ELR (cell line): ENCODE results near the gene PXK.

Experiments
- DNase-seq: peaks from one replicate; pipeline ENCODE4 v3.0.0-alpha.2; 2015; ENCODE audit warnings: low read depth

The PXK gene

GRCh38 chr3:58466899-58467563 lies 134.3 kb downstream of the PXK start:
- no peak for DNase-seq

- DNase-seq = no peak
These were observed 136.4 kb downstream of the PXK start for GRCh38 chr3:58469096-58469495.

GRCh38 chr3:58470363-58471024 lies 137.8 kb downstream of the PXK start:
- DNase-seq = no peak

GRCh38 chr3:58471025-58471887 lies 138.6 kb downstream of the PXK start:
- peak; percentile 79 for DNase-seq

DNA sequence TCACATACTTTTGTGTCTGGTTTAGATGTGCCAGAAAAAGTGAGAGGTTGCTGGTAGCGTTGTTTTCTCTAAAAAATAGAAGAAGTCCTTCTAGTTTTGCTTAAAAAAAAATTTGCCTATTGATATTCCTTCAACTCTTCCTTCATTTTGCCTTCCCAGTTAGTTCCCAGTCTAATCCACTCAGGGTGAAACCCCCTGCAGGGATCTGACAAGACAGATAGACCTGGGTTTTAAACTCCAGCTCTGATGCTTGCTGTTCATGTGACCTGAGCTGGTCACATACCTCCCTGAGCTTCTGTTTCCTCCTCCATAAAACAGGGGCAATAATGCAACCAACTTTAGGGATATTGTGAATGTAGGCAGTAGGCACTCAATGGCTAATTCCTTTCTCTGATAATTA lies 140.6 kb downstream of the PXK start:
- DNase-seq = no peak

DNA sequence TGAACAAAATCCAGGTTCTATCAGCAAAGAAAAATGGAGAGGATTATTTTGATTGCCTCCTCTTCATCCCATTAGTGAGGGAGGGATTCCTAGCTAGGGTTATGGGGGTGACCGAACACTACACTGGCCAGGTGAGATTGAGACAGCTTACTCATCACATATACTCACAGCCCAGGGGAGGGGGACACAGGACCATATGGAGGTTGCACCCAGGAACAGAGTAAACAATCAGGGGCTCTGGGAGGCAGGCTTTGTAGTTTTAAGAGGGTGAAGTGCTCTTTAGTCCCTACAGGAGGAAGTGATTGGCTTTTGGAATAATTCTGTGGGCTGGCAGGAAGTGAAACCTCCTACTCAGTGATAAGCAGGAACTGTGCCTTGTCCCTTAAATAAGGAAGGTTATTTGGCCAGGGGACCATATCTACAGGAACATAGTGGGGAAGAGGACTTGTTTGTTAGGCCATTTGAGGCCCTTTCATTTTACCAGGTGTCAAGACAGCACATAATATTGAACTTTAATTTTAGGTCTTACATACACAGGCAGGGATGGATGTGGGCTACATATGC lies 141.7 kb downstream of the PXK start:
- DNase-seq = no peak

DNA sequence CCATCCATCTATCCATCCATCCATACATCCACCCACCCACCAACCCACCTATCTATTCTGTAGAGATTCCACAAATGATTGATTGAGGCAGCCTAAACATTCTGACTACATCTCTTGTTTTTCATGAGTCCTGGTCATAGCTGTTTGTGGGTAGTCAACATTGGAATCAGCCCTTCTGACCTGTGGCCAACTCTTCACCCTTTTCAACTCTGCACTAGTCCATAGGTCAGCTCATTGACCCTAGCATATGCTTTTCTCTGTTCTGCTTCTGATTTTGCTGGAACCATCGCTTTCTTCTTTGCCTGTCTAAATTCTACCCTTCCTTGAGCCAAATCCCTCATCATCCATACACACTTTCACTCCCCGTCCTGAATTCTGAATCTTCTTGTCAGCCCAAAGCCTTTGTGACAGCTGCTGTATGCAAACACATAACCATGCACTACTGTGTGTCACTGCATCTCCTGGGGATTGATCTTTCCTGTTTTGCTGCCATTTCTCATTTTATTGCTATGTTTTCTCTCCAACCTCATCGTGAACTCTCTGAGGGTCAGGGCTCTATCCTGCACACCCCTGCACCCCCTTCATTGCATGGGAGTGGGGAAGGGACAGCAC lies 142.4 kb downstream of the PXK start:
- no peak for DNase-seq
